ENCODE results near the gene ITIH5.
"Not testable (repeated sequence)": the region's sequence is repeated elsewhere in the genome, so short reads cannot be mapped to it uniquely, and the experiment has no call there.

Gene ITIH5

GRCh38 chr10:7687228-7687907 lies 20.6 kb upstream of the ITIH5 start:
- DNase-seq, result peak; percentile 68

DNA sequence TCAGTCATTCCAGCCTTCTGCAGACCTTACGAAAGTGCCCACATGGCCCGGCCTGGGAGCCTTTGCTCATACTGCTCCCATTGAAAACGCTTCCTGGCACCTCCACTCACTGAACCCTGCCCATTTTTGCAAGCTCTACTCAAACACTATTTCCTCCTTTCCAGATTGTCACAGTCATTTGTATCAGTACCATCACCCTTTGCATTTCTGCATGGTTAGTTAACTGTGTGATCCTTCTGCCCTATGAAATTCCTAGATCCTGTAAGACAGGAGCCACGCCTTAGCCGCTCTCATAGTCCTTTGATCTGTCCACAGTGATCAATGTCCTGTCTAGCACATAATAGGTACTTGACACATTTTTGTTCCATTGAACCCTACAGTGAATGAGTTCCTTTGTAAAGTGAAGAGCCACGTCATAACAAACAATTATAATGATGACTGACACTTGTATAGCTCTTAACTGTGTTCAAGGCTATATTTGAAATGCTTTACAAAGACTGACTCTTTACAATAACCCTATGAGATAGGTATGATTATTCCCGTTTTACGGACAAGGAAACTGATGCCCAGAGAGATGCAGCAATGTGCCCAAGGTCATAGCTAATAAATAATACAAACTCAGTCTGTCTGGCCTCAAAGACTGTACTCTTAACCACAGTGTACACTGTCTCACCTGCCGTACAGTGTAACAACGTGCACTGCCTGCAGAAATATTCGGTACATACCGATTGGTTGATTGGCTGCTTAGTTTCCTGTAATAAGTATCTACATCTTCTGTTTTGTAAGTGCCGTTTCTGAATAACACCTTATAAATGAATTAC lies 19.8 kb upstream of the ITIH5 start:
- DNase-seq, result no peak

GRCh38 chr10:7680078-7680477 lies 13.3 kb upstream of the ITIH5 start:
- not testable (repeated sequence) for DNase-seq

DNA sequence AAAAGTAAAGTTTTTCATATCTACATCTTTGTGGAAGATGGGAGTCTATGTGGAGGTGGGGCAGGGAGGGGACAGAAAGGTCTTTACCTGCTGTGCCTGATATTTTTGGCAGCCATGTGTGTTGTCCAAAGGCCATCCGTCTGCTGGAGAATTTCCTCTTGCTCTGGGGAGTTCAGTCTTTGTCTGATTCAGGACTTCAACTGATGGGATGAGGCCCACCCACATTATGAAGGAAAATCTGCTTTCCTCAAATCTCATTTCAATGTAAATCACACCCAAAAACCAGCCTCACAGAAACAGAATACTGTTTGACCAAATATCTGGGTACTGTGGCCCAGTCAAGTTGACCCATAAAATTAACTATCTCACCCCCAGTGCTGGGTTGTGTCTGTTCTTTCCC lies 12.5 kb upstream of the ITIH5 start:
- DNase-seq, result no peak

GRCh38 chr10:7672341-7673134 lies 5.8 kb upstream of the ITIH5 start:
- DNase-seq, result no peak

GRCh38 chr10:7670157-7670556 lies 3.4 kb upstream of the ITIH5 start:
- DNase-seq, result no peak

- no peak for DNase-seq
Measured at GRCh38 chr10:7667262-7668141, 736 bp upstream of the ITIH5 start.

- no peak for DNase-seq
Measured at GRCh38 chr10:7665767-7666166, 999 bp downstream of the ITIH5 start.

DNA sequence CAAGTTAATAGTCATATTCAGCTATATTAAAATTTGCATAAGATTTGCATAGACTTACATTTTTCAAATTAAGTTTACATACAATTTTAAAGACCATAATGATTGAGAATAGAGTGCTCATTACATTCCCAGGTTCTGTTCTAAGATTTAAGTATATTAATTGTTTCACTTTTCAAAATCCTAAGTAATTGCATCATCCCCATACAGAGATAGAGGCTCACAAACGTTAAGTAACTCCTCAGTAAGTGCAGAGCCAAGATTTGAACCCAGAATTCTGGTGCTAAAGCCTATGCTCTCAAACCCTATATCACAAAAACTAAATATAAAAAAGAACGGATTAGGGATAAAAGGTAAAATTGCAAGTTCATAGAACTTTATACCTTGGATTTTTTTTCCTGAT lies 2.1 kb downstream of the ITIH5 start:
- DNase-seq, result no peak

DNA sequence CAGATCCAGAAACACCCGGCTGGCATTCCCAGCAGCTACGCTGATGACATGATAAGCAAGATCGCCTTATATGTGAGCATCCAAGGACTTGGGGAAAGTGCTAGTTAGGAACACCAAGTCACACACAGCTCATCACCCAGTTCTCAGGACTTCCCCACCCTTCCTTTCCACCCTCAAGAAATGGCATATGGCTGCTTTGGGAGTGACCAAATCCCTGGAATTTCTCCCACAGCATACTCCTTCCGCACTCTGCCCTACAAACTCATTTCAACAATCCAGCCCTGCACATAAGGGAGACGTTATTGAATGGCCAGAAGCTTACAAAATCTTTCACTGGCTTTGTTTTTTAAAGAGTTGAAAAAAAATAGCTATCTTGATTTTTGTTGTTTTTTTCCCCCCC lies 4.2 kb downstream of the ITIH5 start:
- no peak for DNase-seq

DNA sequence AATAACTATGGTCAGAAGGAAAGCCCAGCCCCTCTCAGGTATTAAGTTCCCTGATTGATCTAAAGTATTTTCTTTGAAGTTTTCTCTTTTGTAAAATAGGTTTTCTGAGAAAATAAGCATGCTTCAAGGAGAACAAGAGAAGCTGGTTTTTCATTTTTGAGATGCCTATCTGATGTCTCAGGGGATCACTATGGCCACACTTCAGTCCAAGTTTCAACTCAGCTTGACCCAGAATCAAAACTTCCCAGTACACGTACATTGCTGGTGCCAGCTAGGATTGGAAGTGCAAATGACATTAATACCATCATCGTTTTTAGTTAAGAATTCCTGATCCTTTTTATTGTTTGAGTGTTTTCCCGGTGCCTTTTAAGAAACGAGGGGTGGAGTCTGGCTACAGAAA lies 7.2 kb downstream of the ITIH5 start:
- no peak for DNase-seq

DNA sequence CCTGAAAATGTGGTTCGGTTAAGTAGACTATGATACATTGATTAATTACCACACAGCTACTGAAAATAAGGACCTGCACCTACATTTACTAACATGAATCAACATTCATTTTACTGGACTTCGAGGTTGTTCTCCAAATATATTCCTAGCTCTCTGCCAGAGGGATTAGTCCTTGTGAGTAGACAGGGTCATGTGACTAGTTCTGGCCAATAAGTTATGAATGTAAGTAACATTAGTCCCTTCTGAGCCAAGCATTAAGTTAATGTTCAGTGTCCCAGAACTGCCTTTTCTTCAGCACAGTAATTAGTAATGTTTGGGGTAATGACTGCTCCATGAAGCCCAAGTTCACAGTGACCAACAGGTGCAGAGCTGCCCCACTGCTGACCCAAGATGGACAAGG lies 9.2 kb downstream of the ITIH5 start:
- no peak for DNase-seq

- not testable (repeated sequence) for DNase-seq
Measured at GRCh38 chr10:7657079-7657478, 9.7 kb downstream of the ITIH5 start.

GRCh38 chr10:7651853-7652470 lies 14.8 kb downstream of the ITIH5 start:
- no peak for DNase-seq

GRCh38 chr10:7649673-7650300 lies 17.0 kb downstream of the ITIH5 start:
- no peak for DNase-seq

DNA sequence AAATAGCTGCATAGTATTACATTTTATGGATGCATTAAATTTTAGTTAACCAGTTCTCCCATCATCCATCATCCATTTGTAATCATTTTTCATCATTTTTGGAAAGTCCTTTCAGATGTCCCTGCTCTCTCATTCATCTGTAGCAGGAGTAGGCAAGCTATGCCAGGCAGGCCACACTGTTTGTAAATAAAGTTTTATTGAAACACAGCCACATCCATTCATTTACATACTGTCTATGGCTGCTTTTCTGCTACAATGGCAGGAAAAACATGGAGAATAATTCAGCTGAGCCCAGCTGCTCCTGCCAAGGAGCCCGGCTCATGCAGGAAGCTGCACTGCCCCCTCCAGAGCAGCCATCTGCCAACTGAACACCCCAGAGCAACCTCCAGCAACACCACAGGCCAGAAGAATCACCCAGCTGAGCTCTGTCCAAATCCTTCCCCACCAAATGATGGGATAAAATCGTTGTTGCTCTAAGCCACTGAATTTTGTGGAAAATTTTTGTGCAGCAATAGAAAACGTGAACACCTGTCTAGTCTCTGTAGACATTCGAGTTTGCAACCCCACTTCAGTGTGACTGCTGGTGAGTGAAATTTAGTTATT lies 19.6 kb downstream of the ITIH5 start:
- DNase-seq, result no peak

- no peak for DNase-seq
Measured at GRCh38 chr10:7642491-7643011, 24.2 kb downstream of the ITIH5 start.

DNA sequence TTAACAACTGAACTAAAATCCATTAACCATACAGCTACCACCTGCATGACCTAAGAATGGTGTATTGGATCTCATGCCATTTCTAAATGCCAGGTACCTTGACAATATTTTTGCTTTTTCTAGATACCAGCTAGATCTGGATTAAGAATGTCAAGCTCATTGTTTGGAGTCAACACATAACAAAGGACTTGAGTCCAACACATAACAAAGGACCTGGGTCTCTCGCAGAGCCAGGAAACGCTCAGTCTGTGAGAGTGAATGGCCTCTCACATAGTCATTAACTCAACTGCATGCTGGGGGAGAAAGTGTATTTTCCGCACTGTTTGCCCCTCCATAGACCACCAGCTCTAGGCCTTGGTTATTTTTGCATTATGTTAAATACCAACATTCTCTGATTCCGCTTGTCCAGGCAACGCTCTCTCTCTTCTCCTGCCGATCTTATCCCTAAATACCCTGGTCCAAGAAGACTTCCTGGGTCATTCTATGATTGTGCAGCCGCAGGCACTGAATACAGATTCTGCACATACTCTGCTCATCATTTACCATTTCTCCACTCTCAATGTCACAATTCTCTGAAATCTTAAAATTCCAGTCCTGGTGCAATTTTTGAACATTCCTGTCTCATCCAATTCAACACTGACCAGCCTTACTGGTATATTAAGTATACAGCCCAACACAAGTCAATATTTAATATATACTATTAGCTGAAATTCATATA lies 31.2 kb downstream of the ITIH5 start:
- no peak for DNase-seq

GRCh38 chr10:7634142-7634894 lies 32.4 kb downstream of the ITIH5 start:
- no peak for DNase-seq

- no peak for DNase-seq
Measured at GRCh38 chr10:7626283-7626682, 40.5 kb downstream of the ITIH5 start.

Measured in GF-D8 (cell line).